ENCODE measurements around the gene STXBP4. TPM values are rescaled to one million over a fixed set of nuclear protein-coding genes. Genes with fewer than 3 reads are reported as not detected.

STXBP4 gene
- polyA plus RNA-seq, 1 donor (not counting 4 experiments of a cell fraction or from before 2014, with no cell fraction given) = 4.2 TPM

- FAIRE-seq = no peak
Measured at GRCh38 chr17:55004484-55004883, 35.9 kb downstream of the STXBP4 start.

GRCh38 chr17:55005520-55005919 is 37.0 kb downstream of the STXBP4 start:
- DNase-seq (ENCODE audit: low read depth, low spot score) = no peak
- TF ChIP-seq EZH2 (IDR thresholded peaks at IDR 0.05; ENCODE audit: low read length) = no peak
- peak; percentile 39 to 54 (median 46) for TF ChIP-seq CTCF (optimal IDR thresholded peaks at IDR 0.05 in 1 of 3, IDR thresholded peaks at IDR 0.05 in 1 of 3, conservative IDR thresholded peaks at IDR 0.05 in 1 of 3; ENCODE audit: extremely low read depth in 1 of 3, insufficient read depth in 2 of 3, low read length in 3 of 3)

More at GRCh38 chr17:55004484-55004883, 35.9 kb downstream of the STXBP4 start:
- Histone ChIP-seq H3K4me1 (ENCODE audit: control insufficient read depth, extremely low read depth, insufficient read depth, low read length) (no peaks in the 10 kb centered on the region), H3K79me2 (ENCODE audit: control insufficient read depth, insufficient read depth, low read length) (no peaks in the 10 kb centered on the region), H3K9me3 (ENCODE audit: control insufficient read depth, low read depth, low read length) (no peaks in the 10 kb centered on the region), H3K27me3 (ENCODE audit: control insufficient read depth, extremely low read depth, insufficient read depth, low read length) (no peaks in the 10 kb centered on the region), H2AFZ (ENCODE audit: control insufficient read depth, low read length) (no peak overlapping the region), H3K4me3 (ENCODE audit: control insufficient read depth in 2 of 3, extremely low read depth in 1 of 3, insufficient read depth in 2 of 3, low read depth in 1 of 3, low read length in 3 of 3) (no peak overlapping the region), H4K20me1 (ENCODE audit: control insufficient read depth, extremely low read depth, insufficient read depth, low read length) (no peaks in the 10 kb centered on the region), H3K9me1 (ENCODE audit: control insufficient read depth, extremely low read depth, insufficient read depth, low read length) (no peaks in the 10 kb centered on the region), H3K4me2 (ENCODE audit: control insufficient read depth, extremely low read depth, insufficient read depth, low read depth, low read length) (no peak overlapping the region), H3K9ac (ENCODE audit: control insufficient read depth, extremely low read depth, insufficient read depth, low read length) (no peak overlapping the region), H3K36me3 (ENCODE audit: control insufficient read depth in 2 of 2, extremely low read depth in 1 of 2, insufficient read depth in 2 of 2, low read length in 2 of 2) (peaks cover 0 to 4% of the 10 kb centered on the region in 2 experiments), H3K27ac (ENCODE audit: control insufficient read depth, insufficient read depth, low read length) (no peak overlapping the region)
- TF ChIP-seq EZH2 (IDR thresholded peaks at IDR 0.05; ENCODE audit: low read length) (no peak), CTCF (optimal IDR thresholded peaks at IDR 0.05 in 1 of 3, IDR thresholded peaks at IDR 0.05 in 1 of 3, conservative IDR thresholded peaks at IDR 0.05 in 1 of 3; ENCODE audit: extremely low read depth in 1 of 3, insufficient read depth in 2 of 3, low read length in 3 of 3) (no peak)
- dilution Hi-C loops (cut with MboI; ENCODE audit: extremely low pct_ligation_motif_present, low sequenced_read_pairs) = no loop called here
- no peak for DNase-seq (ENCODE audit: low read depth, low spot score)

More at GRCh38 chr17:55005520-55005919, 37.0 kb downstream of the STXBP4 start:
- no peak overlapping the region for H3K9ac ChIP-seq (ENCODE audit: control insufficient read depth, extremely low read depth, insufficient read depth, low read length)
- H2AFZ ChIP-seq (ENCODE audit: control insufficient read depth, low read length) = no peak overlapping the region
- FAIRE-seq = peak; percentile 32
- dilution Hi-C loops (cut with MboI; ENCODE audit: extremely low pct_ligation_motif_present, low sequenced_read_pairs) = no loop called here
- H3K27ac ChIP-seq (ENCODE audit: control insufficient read depth, insufficient read depth, low read length) = no peak overlapping the region
- H3K4me2 ChIP-seq (ENCODE audit: control insufficient read depth, extremely low read depth, insufficient read depth, low read depth, low read length) = no peak overlapping the region
- H3K4me3 ChIP-seq (ENCODE audit: control insufficient read depth in 2 of 3, extremely low read depth in 1 of 3, insufficient read depth in 2 of 3, low read depth in 1 of 3, low read length in 3 of 3) = no peak overlapping the region
- H4K20me1 ChIP-seq (ENCODE audit: control insufficient read depth, extremely low read depth, insufficient read depth, low read length) = no peaks in the 10 kb centered on the region
- H3K9me1 ChIP-seq (ENCODE audit: control insufficient read depth, extremely low read depth, insufficient read depth, low read length) = no peaks in the 10 kb centered on the region
- no peaks in the 10 kb centered on the region for H3K79me2 ChIP-seq (ENCODE audit: control insufficient read depth, insufficient read depth, low read length)
- H3K9me3 ChIP-seq (ENCODE audit: control insufficient read depth, low read depth, low read length) = no peaks in the 10 kb centered on the region
- no peaks in the 10 kb centered on the region for H3K27me3 ChIP-seq (ENCODE audit: control insufficient read depth, extremely low read depth, insufficient read depth, low read length)
- no peaks in the 10 kb centered on the region for H3K4me1 ChIP-seq (ENCODE audit: control insufficient read depth, extremely low read depth, insufficient read depth, low read length)
- H3K36me3 ChIP-seq (ENCODE audit: control insufficient read depth in 2 of 2, extremely low read depth in 1 of 2, insufficient read depth in 2 of 2, low read length in 2 of 2) = peaks cover 0 to 3% of the 10 kb centered on the region in 2 experiments
